IMR-90 (cell line): ENCODE results near the gene PKD2L1. TPM values are rescaled to one million over a fixed set of nuclear protein-coding genes. Genes with fewer than 3 reads are reported as not detected.

Experiments used
- ATAC-seq: fragments of 200-7000 bp; cut with Tn5 transposase; 2 replicates; pipeline ENCODE4 v1.9.1; 2020; ENCODE audit warnings: low read depth, mild to moderate bottlenecking, moderate library complexity
- BruUV-seq: library from RNA; stranded (reverse); fragments of 400-500 nt; replicated peaks from 2 replicates; lab custom pipeline; 2021; lab: Mats Ljungman, UMichigan
- CTCF ChIA-PET: fragments of 300-600 bp; formaldehyde crosslinking; extraction: SDS; loops from one replicate; lab custom pipeline; 2021; ENCODE audit warnings: antibody characterized with exemption; lab: Yijun Ruan, JAX
- POLR2A ChIA-PET: fragments of 300-600 bp; sonication (Branson Sonifier 250); formaldehyde crosslinking; loops from one replicate; lab custom pipeline; 2022; ENCODE audit warnings: antibody characterized with exemption; ENCODE audit not compliant: unreplicated experiment; lab: Charles Lee
- DNase-seq: peaks from one replicate; pipeline ENCODE4 v3.0.0; 2013
- H2AFZ ChIP-seq: replicated peaks from 2 replicates; pipeline ENCODE3; 2013; ENCODE audit warnings: low read length, mild to moderate bottlenecking; ENCODE audit not compliant: poor library complexity
- H2AK5ac ChIP-seq: 2 replicates; pipeline ENCODE4 v1.6.1; 2013; ENCODE audit warnings: low read depth, low read length, inconsistent platforms
- H2AK9ac ChIP-seq: replicated peaks from 2 replicates; pipeline ENCODE3; 2013; ENCODE audit warnings: mild to moderate bottlenecking, low read depth, low read length, moderate library complexity; ENCODE audit not compliant: poor library complexity
- H2BK120ac ChIP-seq: 2 replicates; pipeline ENCODE4 v1.6.1; 2013; ENCODE audit warnings: low read depth, low read length, inconsistent platforms
- H2BK15ac ChIP-seq: 3 replicates; pipeline ENCODE4 v1.6.1; 2013; ENCODE audit warnings: low read depth, low read length, inconsistent platforms
- H2BK20ac ChIP-seq: 2 replicates; pipeline ENCODE4 v1.6.1; 2013; ENCODE audit warnings: low read depth, mild to moderate bottlenecking, inconsistent platforms, low read length, moderate library complexity
- H2BK5ac ChIP-seq: 2 replicates; pipeline ENCODE4 v1.6.1; 2013; ENCODE audit warnings: mild to moderate bottlenecking, low read depth, low read length, inconsistent platforms; ENCODE audit not compliant: poor library complexity, severe bottlenecking
- H3K14ac ChIP-seq: replicated peaks from 2 replicates; pipeline ENCODE4 v1.6.1; 2013; ENCODE audit warnings: low read depth, low read length, inconsistent platforms
- H3K18ac ChIP-seq: 2 replicates; pipeline ENCODE4 v1.6.1; 2013; ENCODE audit warnings: low read depth, low read length, control low read depth
- H3K23ac ChIP-seq: 2 replicates; pipeline ENCODE4 v1.6.1; 2013; ENCODE audit warnings: low read depth, low read length, inconsistent platforms
- H3K27ac ChIP-seq: 2 replicates; pipeline ENCODE4 v1.5.1; 2013; ENCODE audit warnings: mild to moderate bottlenecking, control low read depth, low read length; ENCODE audit not compliant: insufficient read depth
- H3K27me3 ChIP-seq: 2 replicates; pipeline ENCODE4 v1.6.1; 2013; ENCODE audit warnings: low read length; ENCODE audit not compliant: control insufficient read depth, insufficient read depth
- H3K36me3 ChIP-seq: 2 replicates; pipeline ENCODE4 v1.6.1; 2013; ENCODE audit warnings: low read length, mixed read lengths; ENCODE audit not compliant: control insufficient read depth, insufficient read depth
- H3K4ac ChIP-seq: 2 replicates; pipeline ENCODE4 v1.6.1; 2013; ENCODE audit warnings: low read depth, low read length, inconsistent platforms
- H3K4me1 ChIP-seq: 2 replicates; pipeline ENCODE4 v1.6.1; 2013; ENCODE audit warnings: low read length, mixed read lengths; ENCODE audit not compliant: control insufficient read depth, insufficient read depth
- H3K4me2 ChIP-seq: 2 replicates; pipeline ENCODE4 v1.6.1; 2013; ENCODE audit warnings: low read depth, mild to moderate bottlenecking, control low read depth, low read length, moderate library complexity
- H3K4me3 ChIP-seq: 2 replicates; pipeline ENCODE4 v1.5.1; 2013; ENCODE audit warnings: low read depth, mild to moderate bottlenecking, control low read depth, low read length, moderate library complexity; ENCODE audit not compliant: insufficient read depth
- H3K56ac ChIP-seq: 2 replicates; pipeline ENCODE4 v1.6.1; 2013; ENCODE audit warnings: low read length, inconsistent platforms; ENCODE audit not compliant: insufficient read depth; ENCODE audit errors: extremely low read depth
- H3K79me1 ChIP-seq, 2 experiments: 2 replicates each; pipeline ENCODE4 v1.6.1; 2013; ENCODE audit warnings: low read length in 2 of 2, inconsistent platforms in 1 of 2, low read depth in 1 of 2
- H3K9ac ChIP-seq: 2 replicates; pipeline ENCODE4 v1.6.1; 2013; ENCODE audit warnings: low read depth, low read length, control low read depth
- H3K9me1 ChIP-seq: 2 replicates; pipeline ENCODE4 v1.6.1; 2013; ENCODE audit warnings: low read length, inconsistent platforms; ENCODE audit not compliant: insufficient read depth
- H3K9me3 ChIP-seq: 2 replicates; pipeline ENCODE4 v1.6.1; 2013; ENCODE audit warnings: low read length; ENCODE audit not compliant: control insufficient read depth, insufficient read depth
- H4K20me1 ChIP-seq: 2 replicates; pipeline ENCODE4 v1.6.1; 2013; ENCODE audit warnings: low read length, inconsistent platforms; ENCODE audit not compliant: insufficient read depth
- H4K5ac ChIP-seq: 2 replicates; pipeline ENCODE4 v1.6.1; 2013; ENCODE audit warnings: mild to moderate bottlenecking, low read depth, low read length, control low read depth
- H4K8ac ChIP-seq, 2 experiments: 2 replicates each; pipeline ENCODE4 v1.6.1; 2013; ENCODE audit warnings: low read depth in 2 of 2, low read length in 2 of 2, control low read depth in 1 of 2, inconsistent platforms in 1 of 2
- H4K91ac ChIP-seq: 2 replicates; pipeline ENCODE4 v1.6.1; 2013; ENCODE audit warnings: low read depth, low read length, inconsistent platforms; ENCODE audit not compliant: insufficient read depth
- BHLHE40 ChIP-seq: fragments of 150-350 bp; IDR thresholded peaks from 2 replicates; pipeline ENCODE4 v1.6.1; 2016; ENCODE audit warnings: mild to moderate bottlenecking, low read depth, low read length
- CEBPB ChIP-seq: IDR thresholded peaks from 2 replicates; pipeline ENCODE4 v1.6.1; 2012; ENCODE audit warnings: low read depth, low read length, improper control_type of control experiment
- CHD1 ChIP-seq: IDR thresholded peaks from 2 replicates; pipeline ENCODE4 v1.6.1; 2012; ENCODE audit warnings: low read depth, low read length, improper control_type of control experiment
- FOS ChIP-seq: fragments of 150-350 bp; IDR thresholded peaks from 2 replicates; pipeline ENCODE4 v1.6.1; 2016; ENCODE audit warnings: low read depth, low read length
- MAFK ChIP-seq: IDR thresholded peaks from 2 replicates; pipeline ENCODE4 v1.6.1; 2012; ENCODE audit warnings: low read depth, low read length, improper control_type of control experiment
- MXI1 ChIP-seq: IDR thresholded peaks from 2 replicates; pipeline ENCODE4 v1.6.1; 2012; ENCODE audit warnings: low read depth, mild to moderate bottlenecking, low read length, moderate library complexity, borderline replicate concordance
- NFE2L2 ChIP-seq: fragments of 150-350 bp; IDR thresholded peaks from 2 replicates; pipeline ENCODE4 v1.6.1; 2016; ENCODE audit warnings: low read depth, mild to moderate bottlenecking, low read length
- POLR2A ChIP-seq: IDR thresholded peaks from 2 replicates; pipeline ENCODE4 v1.6.1; 2012; ENCODE audit warnings: mild to moderate bottlenecking, low read depth, low read length
- RAD21 ChIP-seq: IDR thresholded peaks from 2 replicates; pipeline ENCODE4 v1.6.1; 2012; ENCODE audit warnings: low read length, improper control_type of control experiment
- SMC3 ChIP-seq: fragments of 150-350 bp; IDR thresholded peaks from 2 replicates; pipeline ENCODE4 v1.6.1; 2016; ENCODE audit warnings: low read depth, mild to moderate bottlenecking, antibody characterized with exemption, low read length, moderate library complexity
- WGBS, 2 experiments: methylation state at CpG; one replicate each; pipeline versions ENCODE4 v1.1.5 to v1.1.7; 2013; ENCODE audit warnings: missing lambda C conversion rate in 2 of 2; ENCODE audit not compliant: insufficient read length in 1 of 2; ENCODE audit errors: extremely low coverage in 2 of 2; 5-methylcytosine and 5-hydroxymethylcytosine counted together
- dilution Hi-C: fragments of 300-500 bp; cut with HindIII; formaldehyde crosslinking; loops from one replicate; pipeline ENCODE4 v1.14.3; 2018; ENCODE audit warnings: low sequenced_read_pairs; ENCODE audit not compliant: unreplicated experiment
- in situ Hi-C: fragments of 300-500 bp; cut with MboI; formaldehyde crosslinking; loops from 3 replicates; pipeline ENCODE4 v1.14.3; 2019; ENCODE audit warnings: low sequenced_read_pairs, inconsistent platforms, mixed read lengths
- intact Hi-C: fragments of 100-400 bp; cut with micrococcal nuclease; formaldehyde crosslinking; loops from 2 replicates; pipeline ENCODE4 v1.10.0; 2022
- polyA plus RNA-seq, 3 experiments: library from polyadenylated mRNA; depleted of rRNA; stranded (reverse); fragments of >200 nt; gene quantifications; 2 replicates each; pipeline ENCODE4 v1.2.3, GENCODE V29; 2012; ENCODE audit warnings: low replicate concordance in 1 of 3
- total RNA-seq: library from RNA; depleted of rRNA; stranded (reverse); fragments of >200 nt; gene quantifications from 2 replicates; pipeline ENCODE4 v1.2.3, GENCODE V29; 2012
- TF ChIP-seq, protein P1 (sequence below): fragments of 150-350 bp; IDR thresholded peaks from 2 replicates; pipeline ENCODE4 v1.6.1; 2016; ENCODE audit warnings: low read depth, mild to moderate bottlenecking, low read length, moderate library complexity, borderline replicate concordance
- TF ChIP-seq, protein P2 (sequence below): conservative IDR thresholded peaks from 2 replicates; pipeline ENCODE4 v1.5.1; 2012; ENCODE audit warnings: mild to moderate bottlenecking, low read depth, low read length, improper control_type of control experiment

PKD2L1 gene
- total and polyA plus RNA-seq, 2 of the 4 experiments (the other 2 are of a cell fraction): not detected

DNA sequence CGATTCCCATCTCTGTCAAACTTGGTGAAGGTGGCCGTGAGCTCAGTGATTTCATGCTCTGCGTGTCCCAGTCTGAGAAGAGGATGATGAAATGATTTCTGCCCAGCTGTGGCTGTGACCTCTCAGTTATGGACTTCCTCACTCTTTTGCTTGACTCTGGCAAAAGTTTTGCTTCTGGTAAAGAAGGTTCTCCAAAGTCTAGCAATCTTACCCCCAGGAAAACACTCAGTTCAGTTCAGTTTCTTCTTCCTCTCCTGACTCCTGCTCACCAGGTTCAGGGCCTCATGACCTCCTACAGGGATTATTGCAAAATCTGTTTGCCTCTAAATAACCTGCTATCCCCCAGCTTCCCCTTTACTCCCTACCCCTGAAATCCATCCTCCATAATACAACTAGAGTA is 38.7 kb downstream of the PKD2L1 start:
- dilution Hi-C loops: no loop called here
- H2BK120ac ChIP-seq: no peak overlapping the region
- no peak overlapping the region for H2AK5ac ChIP-seq
- no peaks in the 10 kb centered on the region for H3K9me3 ChIP-seq
- no peak overlapping the region for H3K18ac ChIP-seq
- ATAC-seq (no peak), DNase-seq (no peak)
- no peaks in the 10 kb centered on the region for H3K9me1 ChIP-seq
- H3K56ac ChIP-seq: no peak overlapping the region
- no peak overlapping the region for H3K4me3 ChIP-seq
- no TSS peak for BruUV-seq
- H4K20me1 ChIP-seq: no peaks in the 10 kb centered on the region
- intact Hi-C loops: no loop called here
- H3K4ac ChIP-seq: no peak overlapping the region
- POLR2A ChIA-PET: no interaction called here
- H3K79me1 ChIP-seq: peaks cover 0 to under 1% of the 10 kb centered on the region in 2 experiments; a peak in 1 of 4 replicates
- no peak overlapping the region for H3K9ac ChIP-seq
- CTCF ChIA-PET: no interaction called here
- no peak overlapping the region for H2BK15ac ChIP-seq
- peaks cover 27% of the 10 kb centered on the region for H3K27me3 ChIP-seq
- in situ Hi-C loops: no loop called here
- H4K5ac ChIP-seq: no peak overlapping the region
- no peak overlapping the region for H4K91ac ChIP-seq
- H3K36me3 ChIP-seq: no peaks in the 10 kb centered on the region
- TF ChIP-seq, protein P1, sequence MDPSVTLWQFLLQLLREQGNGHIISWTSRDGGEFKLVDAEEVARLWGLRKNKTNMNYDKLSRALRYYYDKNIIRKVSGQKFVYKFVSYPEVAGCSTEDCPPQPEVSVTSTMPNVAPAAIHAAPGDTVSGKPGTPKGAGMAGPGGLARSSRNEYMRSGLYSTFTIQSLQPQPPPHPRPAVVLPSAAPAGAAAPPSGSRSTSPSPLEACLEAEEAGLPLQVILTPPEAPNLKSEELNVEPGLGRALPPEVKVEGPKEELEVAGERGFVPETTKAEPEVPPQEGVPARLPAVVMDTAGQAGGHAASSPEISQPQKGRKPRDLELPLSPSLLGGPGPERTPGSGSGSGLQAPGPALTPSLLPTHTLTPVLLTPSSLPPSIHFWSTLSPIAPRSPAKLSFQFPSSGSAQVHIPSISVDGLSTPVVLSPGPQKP: no peak
- TF ChIP-seq POLR2A (no peak), MXI1 (no peak), RAD21 (no peak), NFE2L2 (no peak), CEBPB (no peak), BHLHE40 (no peak), MAFK (no peak), CHD1 (no peak), SMC3 (no peak), FOS (no peak)
- TF ChIP-seq, protein P2, sequence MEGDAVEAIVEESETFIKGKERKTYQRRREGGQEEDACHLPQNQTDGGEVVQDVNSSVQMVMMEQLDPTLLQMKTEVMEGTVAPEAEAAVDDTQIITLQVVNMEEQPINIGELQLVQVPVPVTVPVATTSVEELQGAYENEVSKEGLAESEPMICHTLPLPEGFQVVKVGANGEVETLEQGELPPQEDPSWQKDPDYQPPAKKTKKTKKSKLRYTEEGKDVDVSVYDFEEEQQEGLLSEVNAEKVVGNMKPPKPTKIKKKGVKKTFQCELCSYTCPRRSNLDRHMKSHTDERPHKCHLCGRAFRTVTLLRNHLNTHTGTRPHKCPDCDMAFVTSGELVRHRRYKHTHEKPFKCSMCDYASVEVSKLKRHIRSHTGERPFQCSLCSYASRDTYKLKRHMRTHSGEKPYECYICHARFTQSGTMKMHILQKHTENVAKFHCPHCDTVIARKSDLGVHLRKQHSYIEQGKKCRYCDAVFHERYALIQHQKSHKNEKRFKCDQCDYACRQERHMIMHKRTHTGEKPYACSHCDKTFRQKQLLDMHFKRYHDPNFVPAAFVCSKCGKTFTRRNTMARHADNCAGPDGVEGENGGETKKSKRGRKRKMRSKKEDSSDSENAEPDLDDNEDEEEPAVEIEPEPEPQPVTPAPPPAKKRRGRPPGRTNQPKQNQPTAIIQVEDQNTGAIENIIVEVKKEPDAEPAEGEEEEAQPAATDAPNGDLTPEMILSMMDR: no peak
- H4K8ac ChIP-seq: no peak overlapping the region
- no peak overlapping the region for H3K27ac ChIP-seq
- 20% methylated on average over 1 of the region's 3 CpGs; no CpG with 5 or more reads in 1 of the 2 experiments for WGBS, 2 experiments
- no peak overlapping the region for H3K14ac ChIP-seq
- no peak overlapping the region for H2BK20ac ChIP-seq
- H3K4me1 ChIP-seq: no peaks in the 10 kb centered on the region
- H2AFZ ChIP-seq: no peak overlapping the region
- H3K23ac ChIP-seq: no peak overlapping the region
- H3K4me2 ChIP-seq: no peak overlapping the region
- no peak overlapping the region for H2BK5ac ChIP-seq
- H2AK9ac ChIP-seq: no peak overlapping the region
